GM18867 (cell line): Measurements from ENCODE around the gene GABBR2.

Experiments used
- ATAC-seq: cut with Tn5 transposase; IDR thresholded peaks from one replicate; pipeline ENCODE4 v1.9.1; 2021; ENCODE audit warnings: mild to moderate bottlenecking, moderate library complexity; ENCODE audit not compliant: unreplicated experiment

Gene GABBR2

DNA sequence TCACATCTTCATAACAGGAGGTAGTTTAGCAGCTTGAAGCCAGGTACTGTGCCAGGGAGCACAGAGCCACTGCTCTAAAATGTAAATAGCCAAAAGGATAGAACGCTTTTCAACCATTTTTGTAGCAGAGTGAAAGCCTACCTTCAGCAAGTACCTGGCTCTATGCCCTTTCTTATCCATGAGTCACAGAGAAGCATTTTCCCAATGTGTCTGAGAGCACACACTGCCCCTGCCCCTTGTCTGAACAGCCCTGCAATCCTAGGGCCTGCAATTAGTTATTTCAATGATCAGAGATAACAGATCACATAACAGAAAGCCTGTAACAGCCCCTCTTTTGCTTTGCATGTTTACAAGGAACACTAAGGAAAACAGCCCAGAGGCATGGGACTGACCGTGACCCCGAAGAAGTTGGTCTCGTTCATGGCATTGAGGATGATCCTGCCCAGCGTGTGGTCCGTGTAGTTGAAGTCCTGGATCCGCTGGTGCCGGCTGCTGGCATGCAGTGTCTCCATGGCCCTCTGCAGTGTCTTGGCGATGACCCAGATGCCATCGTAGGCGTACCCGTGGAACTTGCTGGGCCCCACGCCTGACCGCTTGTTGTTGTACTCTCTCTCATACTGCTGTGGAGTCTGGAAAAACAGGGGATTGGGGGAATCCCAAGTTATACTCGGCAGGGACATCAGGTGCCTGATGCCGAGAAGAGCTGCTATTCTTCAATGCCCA is 255.0 kb downstream of the GABBR2 start:
- ATAC-seq = no peak

DNA sequence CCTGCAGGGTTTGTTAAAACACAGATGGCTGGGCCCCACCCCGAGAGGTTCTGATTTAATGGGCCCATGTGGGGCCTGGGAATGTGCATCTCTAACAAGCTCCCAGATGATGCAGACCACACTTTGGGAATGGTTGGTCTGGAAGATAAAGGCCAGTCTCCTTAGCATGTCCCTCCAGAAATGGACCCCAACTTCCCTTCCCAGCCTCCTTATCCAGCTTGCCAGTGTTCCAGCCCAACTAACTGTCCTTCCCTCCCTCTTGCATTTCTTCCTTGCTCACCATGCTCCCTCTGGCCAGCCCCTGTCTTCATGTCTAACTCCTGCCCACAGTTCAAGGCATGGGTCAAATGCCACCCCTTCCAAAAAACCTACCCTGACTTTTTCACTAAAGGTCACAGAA is 257.2 kb downstream of the GABBR2 start:
- ATAC-seq = no peak

DNA sequence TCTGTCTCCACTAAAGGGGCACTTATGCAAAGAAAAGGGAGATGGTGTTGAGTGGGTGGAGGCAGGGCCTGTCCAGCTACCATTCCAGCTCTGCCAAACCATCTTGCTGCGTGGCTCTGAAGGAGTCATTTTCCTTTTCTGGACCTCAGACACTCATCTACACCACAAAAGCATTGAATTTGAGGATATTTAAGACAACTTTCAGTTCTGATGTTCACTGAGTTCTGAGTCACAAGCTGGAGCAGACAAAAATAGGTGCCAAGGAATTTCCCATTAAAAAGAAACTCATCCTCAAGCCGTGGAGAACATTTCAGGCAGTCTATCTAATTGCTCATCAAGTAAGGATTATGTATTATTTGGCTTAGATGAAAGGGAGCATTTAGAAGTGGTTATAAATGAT is 258.2 kb downstream of the GABBR2 start:
- no peak for ATAC-seq

GRCh38 chr9:98449871-98450270 is 258.9 kb downstream of the GABBR2 start:
- ATAC-seq = no peak

DNA sequence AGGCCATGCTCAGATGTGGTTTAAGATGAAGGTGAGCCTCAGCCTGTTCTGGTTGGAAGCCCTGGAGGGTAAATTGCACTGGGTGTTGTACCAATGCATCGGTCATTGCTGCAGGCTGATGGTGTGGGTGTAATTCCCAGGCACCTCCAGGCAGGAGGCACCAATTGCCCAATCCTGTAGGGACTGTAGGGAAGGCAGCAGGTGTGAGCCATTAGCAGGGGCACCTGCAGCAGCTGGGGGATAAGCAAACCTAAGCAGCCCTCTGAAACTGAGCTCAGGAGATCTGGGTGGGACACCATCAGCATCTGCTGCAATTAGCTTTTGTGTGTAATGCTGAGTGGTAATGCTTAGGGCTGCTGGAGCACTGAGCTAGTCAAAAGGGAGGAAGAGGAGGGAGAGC is 263.2 kb downstream of the GABBR2 start:
- ATAC-seq = no peak

- ATAC-seq = no peak
Observed at GRCh38 chr9:98444601-98445000, 264.1 kb downstream of the GABBR2 start.

DNA sequence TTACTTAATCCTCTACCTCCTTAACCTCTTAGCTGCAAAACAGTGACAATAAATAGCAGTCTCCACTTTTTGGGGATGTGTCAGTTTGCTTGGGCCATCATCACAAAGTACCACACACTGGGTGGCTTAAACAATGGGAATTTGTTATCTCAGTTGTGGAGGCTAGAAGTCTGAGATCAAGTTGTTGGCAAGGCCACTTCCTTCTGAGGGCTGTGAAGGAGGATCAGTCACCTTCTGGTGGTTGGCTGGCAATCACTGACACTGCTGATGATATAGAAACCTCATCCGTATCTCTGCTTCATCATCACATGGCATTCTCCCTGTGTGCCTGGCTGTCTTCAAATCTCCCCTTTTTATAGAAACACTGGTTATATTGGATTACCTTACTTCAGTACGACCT is 266.2 kb downstream of the GABBR2 start:
- no peak for ATAC-seq

- no peak for ATAC-seq
Observed at GRCh38 chr9:98442114-98442513, 266.6 kb downstream of the GABBR2 start.

DNA sequence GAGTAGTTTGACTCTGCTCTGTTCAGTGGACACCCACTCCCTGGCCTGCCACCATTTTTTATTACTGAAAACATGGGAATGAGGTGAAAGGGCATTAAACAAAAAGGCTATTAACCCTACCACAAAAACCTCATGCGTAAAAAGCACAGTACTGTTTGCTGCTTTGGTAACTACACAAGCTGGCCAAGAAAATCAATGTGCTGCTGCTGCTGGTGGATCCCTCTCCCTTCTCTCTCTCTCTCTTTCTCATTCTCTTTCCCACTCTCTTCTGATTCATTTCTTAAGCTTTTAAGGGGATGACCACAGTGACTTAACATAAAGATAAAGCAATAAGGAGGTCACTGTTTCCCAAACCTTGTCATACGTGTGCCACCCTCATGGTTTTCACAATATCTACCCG is 270.1 kb downstream of the GABBR2 start:
- no peak for ATAC-seq

GRCh38 chr9:98437458-98438034 is 271.2 kb downstream of the GABBR2 start:
- no peak for ATAC-seq

- ATAC-seq = no peak
Observed at GRCh38 chr9:98432960-98433359, 275.8 kb downstream of the GABBR2 start.

- no peak for ATAC-seq
Observed at GRCh38 chr9:98432134-98432533, 276.6 kb downstream of the GABBR2 start.

GRCh38 chr9:98430535-98431292 is 278.0 kb downstream of the GABBR2 start:
- ATAC-seq = no peak

DNA sequence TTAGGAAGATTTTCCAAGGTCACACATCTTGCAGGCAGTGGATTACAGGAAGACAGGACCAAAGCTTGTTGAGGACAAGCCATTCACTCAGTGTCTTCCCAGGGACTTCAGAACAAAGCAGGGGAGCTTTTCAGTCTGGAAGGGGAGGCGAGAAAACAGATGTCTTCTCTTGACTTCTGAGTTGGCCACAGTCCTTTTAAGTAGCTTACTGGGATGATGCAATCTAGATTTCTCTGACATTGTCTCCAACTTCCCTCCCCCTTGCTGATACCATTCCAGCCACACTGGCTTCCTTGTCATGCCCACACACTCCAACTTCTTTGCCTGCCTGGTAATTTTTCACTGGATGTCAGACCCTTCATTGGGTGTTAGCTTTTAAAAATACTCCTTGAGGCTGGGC is 279.1 kb downstream of the GABBR2 start:
- no peak for ATAC-seq

DNA sequence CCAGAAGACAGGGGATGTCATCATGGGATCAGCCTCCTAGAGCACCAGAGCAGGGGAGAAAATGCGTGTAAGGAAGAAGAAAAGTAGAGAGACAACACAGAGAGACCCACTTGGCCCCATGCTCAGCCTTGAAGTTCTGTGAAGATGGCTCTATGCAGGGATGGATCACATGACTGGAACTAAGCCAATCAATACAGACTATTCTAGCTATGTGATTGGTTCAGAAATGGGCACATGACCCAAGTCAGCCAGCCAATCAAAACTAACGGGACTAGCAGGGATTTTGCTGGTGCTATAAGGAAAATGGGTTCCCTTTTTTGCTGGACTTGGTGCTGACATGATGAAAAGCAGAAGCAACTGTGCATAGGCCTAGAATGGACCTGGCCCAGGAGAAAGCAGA is 280.3 kb downstream of the GABBR2 start:
- no peak for ATAC-seq

- no peak for ATAC-seq
Observed at GRCh38 chr9:98427491-98427890, 281.2 kb downstream of the GABBR2 start.

DNA sequence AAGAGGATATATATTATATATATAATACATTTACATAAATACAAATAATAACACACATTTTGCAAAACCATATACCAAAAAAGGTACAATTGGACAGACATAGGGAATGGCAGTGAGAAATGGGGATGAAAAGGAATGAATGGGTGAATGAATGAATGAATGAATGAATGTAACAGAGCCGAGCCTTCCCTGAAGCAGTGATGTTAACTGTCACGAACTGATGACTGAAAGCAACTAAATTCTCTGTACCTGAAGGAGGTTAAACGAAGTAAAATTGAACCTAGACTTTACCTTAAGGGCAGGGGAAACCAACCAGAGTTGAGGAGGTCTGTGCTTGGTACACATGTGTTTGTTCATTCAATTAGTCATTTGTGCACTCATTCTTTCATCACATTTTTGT is 283.7 kb downstream of the GABBR2 start:
- ATAC-seq = no peak

DNA sequence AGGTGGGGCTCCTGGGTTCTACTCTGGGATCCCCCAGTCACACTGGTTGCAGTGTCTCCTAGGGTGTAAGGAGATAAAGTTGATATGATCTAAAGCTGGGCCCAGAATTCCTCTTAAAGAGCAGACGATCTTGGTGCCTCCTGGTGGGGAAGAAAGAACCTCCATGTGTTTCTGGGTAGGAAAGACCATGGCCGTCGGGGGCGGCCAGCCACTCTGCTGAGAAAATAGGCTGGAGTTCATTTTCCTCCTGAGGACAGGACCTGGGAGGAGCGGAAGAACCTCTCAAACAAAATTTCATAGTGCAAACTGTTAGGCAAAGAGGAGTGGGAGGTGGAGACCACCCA is 289.5 kb downstream of the GABBR2 start:
- no peak for ATAC-seq

GRCh38 chr9:98418578-98419259 is 290.0 kb downstream of the GABBR2 start:
- ATAC-seq = no peak

GRCh38 chr9:98416294-98417248 is 292.2 kb downstream of the GABBR2 start:
- ATAC-seq = no peak

DNA sequence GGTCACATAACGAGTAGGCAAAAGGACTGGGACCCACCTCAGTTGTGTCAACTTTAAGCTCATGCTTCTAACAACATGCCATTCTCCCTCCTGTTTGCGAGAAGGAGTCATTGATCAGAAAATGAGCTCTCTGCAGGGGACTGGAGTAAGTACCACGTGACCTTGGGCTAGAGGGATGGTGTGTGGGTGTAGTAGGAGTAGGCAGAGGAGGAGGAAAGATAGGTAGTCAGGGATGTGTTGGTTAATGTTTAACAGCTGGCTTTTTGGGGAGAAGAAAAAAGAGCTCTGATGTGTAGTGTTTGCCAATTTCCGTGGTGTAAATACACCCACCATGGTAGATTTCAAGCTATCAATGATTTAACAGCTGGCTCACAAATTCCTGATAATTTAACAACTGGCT is 293.0 kb downstream of the GABBR2 start:
- no peak for ATAC-seq
